ENCODE results near the gene EIF2B5. TPM values are rescaled to one million over a fixed set of nuclear protein-coding genes. Genes with fewer than 3 reads are reported as not detected.

The EIF2B5 gene
- total and polyA plus RNA-seq, 9 of the 15 experiments (the other 6 are each of a cell fraction or from before 2014, with no cell fraction given): 19.1 to 92.4 (median 74.0) TPM

DNA sequence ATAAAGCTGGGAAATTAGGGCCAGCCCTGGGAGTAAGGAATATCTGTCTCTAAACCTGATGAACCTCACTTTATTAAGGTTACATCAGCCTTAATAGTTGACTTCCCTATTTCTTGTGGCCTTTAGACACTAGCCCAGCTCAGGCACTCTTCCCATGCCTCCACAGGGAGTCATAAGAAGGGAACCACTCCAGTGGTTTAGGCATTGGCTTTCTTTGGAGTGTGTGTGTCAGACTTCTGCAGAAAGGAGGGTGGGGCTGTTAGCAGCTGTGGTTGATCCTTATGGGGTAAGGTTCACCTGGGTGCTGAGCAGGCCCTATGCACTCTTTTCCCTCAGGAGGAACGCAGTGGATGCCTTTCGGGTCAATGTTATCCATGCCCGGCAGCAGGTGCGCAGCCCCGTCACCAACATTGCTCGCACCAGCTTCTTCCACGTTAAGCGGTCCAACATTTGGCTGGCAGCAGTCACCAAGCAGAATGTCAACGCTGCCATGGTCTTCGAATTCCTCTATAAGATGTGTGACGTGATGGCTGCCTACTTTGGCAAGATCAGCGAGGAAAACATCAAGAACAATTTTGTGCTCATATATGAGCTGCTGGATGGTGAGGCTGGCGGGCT, 43.5 kb downstream of the EIF2B5 start:
- ChIA-PET CTCF (ENCODE audit: low intra/inter-chr PET ratio) (no interaction called here), POLR2A (interaction anchor here (0.6 to 1.5 kb wide), 2 partner anchors 32 to 44 kb away, joined by 3 read pairs; partner anchors contain the start of gene EIF2B5)
- FAIRE-seq (no peak), ATAC-seq (no peak), DNase-seq (ENCODE audit: extremely low read depth in 1 of 4, low spot score in 3 of 4) (no peak)
- no peaks in the 10 kb centered on the region for H3K9me1 ChIP-seq (ENCODE audit: control insufficient read depth, insufficient read depth, low read length)
- no peak overlapping the region for H3K4me2 ChIP-seq (ENCODE audit: insufficient read depth, low read length)
- H3K4me3 ChIP-seq: no peak overlapping the region
- H3K27ac ChIP-seq (ENCODE audit: extremely low read depth, low read depth, low read length): no peak overlapping the region; the same call in 2 of the 3 replicates
- H4K20me1 ChIP-seq (replicated peaks; ENCODE audit: control insufficient read depth, insufficient read depth, low read length): peaks cover 20% of the 10 kb centered on the region
- H3K9ac ChIP-seq (ENCODE audit: insufficient read depth in 1 of 2, low read depth in 2 of 2, low read length in 2 of 2): peak overlapping the region in 1 of 2 experiments; percentile 23; a peak in 1 of 4 replicates
- H3K79me2 ChIP-seq (ENCODE audit: control insufficient read depth, insufficient read depth, low read length): peaks cover 46% of the 10 kb centered on the region
- H3K9me3 ChIP-seq (replicated peaks; ENCODE audit: control insufficient read depth, insufficient read depth, low read depth, low read length): no peaks in the 10 kb centered on the region
- peaks cover 23 to 39% of the 10 kb centered on the region in 2 experiments; a peak in 4 of 5 replicates for H3K4me1 ChIP-seq (replicated peaks in 1 of 2; ENCODE audit: control insufficient read depth in 2 of 2, insufficient read depth in 2 of 2, low read length in 2 of 2)
- intact Hi-C loops (cut with micrococcal nuclease): no loop called here
- peaks cover 73% of the 10 kb centered on the region for H3K36me3 ChIP-seq (ENCODE audit: control insufficient read depth, insufficient read depth, low read length)
- H3K27me3 ChIP-seq (ENCODE audit: control insufficient read depth in 2 of 2, insufficient read depth in 2 of 2, low read length in 2 of 2): no peaks in the 10 kb centered on the region
- TF ChIP-seq GTF2A2 (tag; IDR thresholded peaks at IDR 0.05) (no peak), ZNF395 (CRISPR knock-in tag; IDR thresholded peaks at IDR 0.05) (no peak), SPI1 (IDR thresholded peaks at IDR 0.05; ENCODE audit: borderline replicate concordance, low read depth, low read length) (peak; percentile 9; the same call in 1 of the 2 replicates), CBFA2T3 (IDR thresholded peaks at IDR 0.05) (no peak), BMI1 (IDR thresholded peaks at IDR 0.05; ENCODE audit: low read length) (no peak), ZFP1 (CRISPR knock-in tag; IDR thresholded peaks at IDR 0.05) (no peak)
- WGBS (ENCODE audit: insufficient coverage, low coverage, missing lambda C conversion rate): 98% methylated on average over 12 of the region's 13 CpGs
- H2AFZ ChIP-seq (ENCODE audit: low read depth, low read length): no peak overlapping the region
- in situ Hi-C loops (cut with MboI): no loop called here
- BruUV-seq (replicated peaks): no TSS peak
